WERI-Rb-1 (cell line): ENCODE results near the gene QKI.
"Not testable (repeated sequence)": the region's sequence is repeated elsewhere in the genome, so short reads cannot be mapped to it uniquely, and the experiment has no call there.

Source experiments
- DNase-seq: peaks from one replicate; pipeline ENCODE4 v3.0.0-alpha.2; 2020
- H3K27ac ChIP-seq: fragments of 250-450 bp; sonication (Bioruptor Pico); 2 replicates; pipeline ENCODE4 v1.5.1; 2020; ENCODE audit warnings: mild to moderate bottlenecking, moderate library complexity
- H3K27me3 ChIP-seq: fragments of 250-450 bp; sonication (Bioruptor Pico); 2 replicates; pipeline ENCODE4 v1.5.1; 2021; ENCODE audit warnings: mild to moderate bottlenecking, low read depth, moderate library complexity; ENCODE audit not compliant: insufficient read depth, severe bottlenecking
- H3K36me3 ChIP-seq: fragments of 250-450 bp; sonication (Bioruptor Pico); 2 replicates; pipeline ENCODE4 v1.5.1; 2020; ENCODE audit warnings: mild to moderate bottlenecking, moderate library complexity
- H3K4me3 ChIP-seq: 2 replicates; pipeline ENCODE4 v1.5.1; 2011; ENCODE audit warnings: low read depth, mild to moderate bottlenecking, control low read depth, low read length
- H3K9me3 ChIP-seq: fragments of 250-450 bp; sonication (Bioruptor Pico); 2 replicates; pipeline ENCODE4 v1.5.1; 2021; ENCODE audit warnings: mild to moderate bottlenecking, moderate library complexity; ENCODE audit not compliant: severe bottlenecking
- TF ChIP-seq, protein P1 (sequence below): IDR thresholded peaks from 2 replicates; pipeline ENCODE4 v1.5.1; 2011; ENCODE audit warnings: low read depth, mild to moderate bottlenecking, control low read depth, inconsistent platforms, low read length

Gene QKI

DNA sequence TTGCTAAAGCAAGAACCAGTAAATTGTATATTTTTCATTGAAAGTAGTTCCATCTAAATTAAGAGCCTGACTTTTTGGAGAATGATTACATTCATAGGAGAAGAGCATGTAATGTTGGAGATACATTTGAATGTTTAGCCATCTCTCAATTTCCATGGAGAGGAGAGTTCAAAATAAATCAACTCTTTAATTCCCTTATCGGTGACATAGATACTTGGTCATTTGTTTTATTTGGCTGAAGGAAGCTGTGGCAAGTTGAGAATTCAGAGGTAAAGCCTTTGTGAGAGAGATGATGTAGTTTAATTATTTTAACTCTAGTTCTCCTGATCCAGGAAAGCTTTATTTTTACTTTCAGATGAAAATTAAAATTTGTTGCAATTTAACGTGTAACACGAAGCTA, 22.3 kb downstream of the QKI start:
- H3K36me3 ChIP-seq: no peaks in the 10 kb centered on the region
- no peak overlapping the region for H3K27ac ChIP-seq
- TF ChIP-seq, protein P1, sequence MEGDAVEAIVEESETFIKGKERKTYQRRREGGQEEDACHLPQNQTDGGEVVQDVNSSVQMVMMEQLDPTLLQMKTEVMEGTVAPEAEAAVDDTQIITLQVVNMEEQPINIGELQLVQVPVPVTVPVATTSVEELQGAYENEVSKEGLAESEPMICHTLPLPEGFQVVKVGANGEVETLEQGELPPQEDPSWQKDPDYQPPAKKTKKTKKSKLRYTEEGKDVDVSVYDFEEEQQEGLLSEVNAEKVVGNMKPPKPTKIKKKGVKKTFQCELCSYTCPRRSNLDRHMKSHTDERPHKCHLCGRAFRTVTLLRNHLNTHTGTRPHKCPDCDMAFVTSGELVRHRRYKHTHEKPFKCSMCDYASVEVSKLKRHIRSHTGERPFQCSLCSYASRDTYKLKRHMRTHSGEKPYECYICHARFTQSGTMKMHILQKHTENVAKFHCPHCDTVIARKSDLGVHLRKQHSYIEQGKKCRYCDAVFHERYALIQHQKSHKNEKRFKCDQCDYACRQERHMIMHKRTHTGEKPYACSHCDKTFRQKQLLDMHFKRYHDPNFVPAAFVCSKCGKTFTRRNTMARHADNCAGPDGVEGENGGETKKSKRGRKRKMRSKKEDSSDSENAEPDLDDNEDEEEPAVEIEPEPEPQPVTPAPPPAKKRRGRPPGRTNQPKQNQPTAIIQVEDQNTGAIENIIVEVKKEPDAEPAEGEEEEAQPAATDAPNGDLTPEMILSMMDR: no peak
- H3K4me3 ChIP-seq: no peak overlapping the region
- H3K27me3 ChIP-seq: no peaks in the 10 kb centered on the region
- no peaks in the 10 kb centered on the region for H3K9me3 ChIP-seq
- no peak for DNase-seq

DNA sequence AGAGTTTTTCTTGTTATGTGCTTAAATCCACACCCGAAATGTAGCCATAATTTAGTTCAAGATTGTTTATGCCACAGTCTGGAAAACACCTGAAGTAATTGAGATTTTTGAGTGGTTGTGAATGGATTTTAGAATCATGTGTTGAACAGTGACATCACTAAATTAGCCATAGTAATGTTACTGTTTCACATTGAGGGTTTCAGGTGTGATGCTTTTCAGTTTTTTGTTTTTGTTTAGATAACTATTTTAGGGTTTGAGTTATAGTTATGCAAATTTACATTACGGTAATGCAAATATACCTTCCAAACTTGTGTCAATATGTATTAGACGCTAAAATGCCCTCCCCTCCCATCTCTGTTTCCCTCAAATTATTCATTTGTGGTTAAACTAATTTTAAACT, 22.9 kb downstream of the QKI start:
- Histone ChIP-seq H3K4me3 (no peak overlapping the region), H3K27ac (no peak overlapping the region), H3K9me3 (no peaks in the 10 kb centered on the region), H3K36me3 (no peaks in the 10 kb centered on the region), H3K27me3 (no peaks in the 10 kb centered on the region)
- DNase-seq: no peak
- TF ChIP-seq, protein P1: no peak

DNA sequence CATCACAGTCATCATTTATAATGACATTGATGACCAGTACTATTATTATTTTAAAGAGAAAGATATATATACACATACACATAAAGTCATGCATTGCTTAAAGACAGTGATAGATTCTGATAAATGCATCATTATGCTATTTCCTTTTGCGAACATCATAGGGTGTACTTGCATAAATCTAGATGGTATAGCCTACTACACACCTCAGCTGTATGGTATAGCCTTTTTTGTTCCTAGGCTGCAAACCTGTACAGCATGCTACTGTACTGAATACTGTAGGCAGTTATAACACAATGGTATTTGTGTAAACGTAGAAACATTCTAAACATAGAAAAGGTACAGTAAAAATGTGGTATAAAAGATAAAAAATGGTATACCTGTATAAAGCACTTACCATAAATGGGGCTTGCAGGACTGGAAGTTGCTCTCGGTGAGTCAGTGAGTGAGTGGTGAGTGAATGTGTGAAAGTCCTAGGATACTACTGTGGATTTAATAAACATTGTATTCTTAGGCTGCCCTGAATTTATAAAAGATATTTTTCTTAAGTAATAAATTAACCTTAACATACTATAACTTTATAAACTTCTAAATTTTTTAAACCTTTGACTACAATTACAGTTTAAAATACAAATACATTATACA, 23.9 kb downstream of the QKI start:
- Histone ChIP-seq H3K27me3 (no peaks in the 10 kb centered on the region), H3K4me3 (no peak overlapping the region), H3K36me3 (no peaks in the 10 kb centered on the region), H3K27ac (no peak overlapping the region), H3K9me3 (no peaks in the 10 kb centered on the region)
- TF ChIP-seq, protein P1: no peak
- no peak for DNase-seq

DNA sequence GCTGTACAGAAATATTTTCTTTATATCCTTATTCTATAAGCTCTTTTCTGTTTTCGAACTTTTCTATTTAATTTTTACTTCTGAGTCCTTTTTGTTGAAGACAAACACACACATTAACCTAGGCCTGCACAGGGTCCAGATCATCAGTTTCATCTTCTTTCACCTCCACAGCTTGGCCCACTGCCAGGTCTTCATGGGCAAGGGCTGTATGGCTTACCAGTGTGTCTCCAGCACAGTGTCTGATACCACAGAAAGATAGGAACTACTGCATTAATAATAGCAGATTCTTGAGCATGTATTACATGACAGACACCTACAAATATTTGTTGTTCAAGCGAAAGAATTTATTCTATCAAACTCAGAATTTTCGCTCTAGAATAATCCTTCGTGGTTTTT, 24.4 kb downstream of the QKI start:
- H3K9me3 ChIP-seq: no peaks in the 10 kb centered on the region
- H3K27ac ChIP-seq: no peak overlapping the region
- no peak for DNase-seq
- TF ChIP-seq, protein P1: no peak
- H3K27me3 ChIP-seq: no peaks in the 10 kb centered on the region
- no peak overlapping the region for H3K4me3 ChIP-seq
- no peaks in the 10 kb centered on the region for H3K36me3 ChIP-seq

DNA sequence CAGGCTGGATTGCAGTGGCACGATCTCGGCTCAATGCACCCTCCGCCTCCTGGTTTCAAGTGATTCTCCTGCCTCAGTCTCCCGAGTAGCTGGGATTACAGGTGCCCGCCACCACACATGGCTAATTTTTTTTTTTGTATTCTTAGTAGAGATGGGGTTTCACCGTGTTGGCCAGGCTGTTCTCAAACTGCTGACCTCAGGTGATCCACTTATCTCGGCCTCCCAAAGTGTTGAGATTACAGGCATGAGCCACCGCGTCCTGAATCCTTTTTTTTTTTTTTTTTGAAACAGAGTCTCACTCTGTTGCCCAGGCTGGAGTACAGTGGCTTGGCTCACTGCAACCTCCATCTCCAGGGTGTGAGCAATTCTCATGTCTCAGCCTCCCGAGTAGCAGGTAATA, 24.9 kb downstream of the QKI start:
- H3K36me3 ChIP-seq, H3K4me3 ChIP-seq, DNase-seq, H3K27me3 ChIP-seq, H3K9me3 ChIP-seq, H3K27ac ChIP-seq: not testable (repeated sequence)

DNA sequence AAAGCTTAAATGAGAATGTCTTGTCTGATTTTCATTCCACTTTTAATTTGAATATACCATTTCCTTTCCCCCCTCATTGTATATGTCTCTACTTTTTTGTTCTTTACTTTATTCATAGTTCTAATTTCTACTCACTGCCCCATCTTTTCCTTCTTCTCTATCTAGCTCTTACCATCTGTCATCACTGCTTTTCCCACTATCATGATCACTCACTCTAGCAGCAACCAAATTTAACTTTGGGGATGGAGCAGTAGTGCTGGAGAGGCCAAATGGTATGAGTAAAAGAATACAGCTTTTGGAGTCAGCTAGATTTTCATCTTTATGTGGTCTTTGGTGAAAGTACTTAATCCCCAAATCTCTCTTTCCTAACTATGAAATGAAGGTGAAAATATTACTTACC, 25.5 kb downstream of the QKI start:
- no peak overlapping the region for H3K4me3 ChIP-seq
- no peaks in the 10 kb centered on the region for H3K36me3 ChIP-seq
- TF ChIP-seq, protein P1: no peak
- H3K27ac ChIP-seq: no peak overlapping the region
- H3K27me3 ChIP-seq: no peaks in the 10 kb centered on the region
- no peaks in the 10 kb centered on the region for H3K9me3 ChIP-seq
- DNase-seq: no peak
